Stimulated activated CD8-positive, alpha-beta memory T cell treated with anti-CD3 and anti-CD28 coated beads, Interleukin-4, amount 100 ng/mL, for 48 hours (primary cell): ENCODE data around the gene TTC4.

Experiments used
- DNase-seq: peaks from one replicate; pipeline ENCODE4 v3.0.0-alpha.2; 2020

Gene TTC4

GRCh38 chr1:54705153-54705552 is 10.5 kb upstream of the TTC4 start:
- no peak for DNase-seq

DNA sequence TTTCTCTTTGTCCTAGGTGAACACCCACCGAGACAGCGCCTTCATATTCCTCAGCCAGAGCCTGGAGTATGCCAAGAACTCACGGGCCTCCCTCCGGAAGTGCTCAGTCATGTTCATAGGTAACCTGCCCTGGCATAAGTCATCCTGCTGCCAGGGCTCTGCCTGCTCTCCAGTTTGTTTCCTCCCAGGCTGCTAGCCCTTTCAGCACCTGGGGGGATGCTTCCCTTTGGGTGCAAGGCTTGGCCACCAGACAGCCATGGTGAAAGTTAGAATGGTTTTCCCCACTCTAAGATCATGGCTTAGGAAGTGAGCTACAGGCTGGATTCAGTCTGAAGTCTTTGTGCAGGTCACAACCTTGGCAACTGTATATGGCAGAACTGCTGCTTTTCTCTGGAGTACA is 9.2 kb upstream of the TTC4 start:
- no peak for DNase-seq

GRCh38 chr1:54708385-54708784 is 7.3 kb upstream of the TTC4 start:
- DNase-seq: no peak

GRCh38 chr1:54709547-54710292 is 5.9 kb upstream of the TTC4 start:
- DNase-seq: no peak

DNA sequence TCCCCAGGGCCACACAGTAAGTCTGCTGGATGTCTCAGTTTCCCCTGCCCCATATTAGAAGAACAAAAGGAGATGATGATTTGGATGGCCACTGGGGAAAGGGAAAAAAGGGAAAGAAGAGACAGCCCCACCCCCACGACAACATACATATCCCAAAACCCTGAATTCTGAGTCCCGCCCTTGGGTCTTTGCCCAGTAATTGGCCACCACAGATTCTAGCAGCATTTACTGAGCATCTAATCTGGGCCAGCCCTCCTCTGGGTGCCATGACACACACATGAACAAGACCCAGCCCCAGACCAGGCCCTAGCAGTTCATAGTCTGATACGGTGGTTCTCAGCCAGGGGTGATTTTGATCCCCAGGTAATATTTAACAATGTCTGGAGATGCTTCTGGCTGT is 5.2 kb upstream of the TTC4 start:
- DNase-seq: no peak

GRCh38 chr1:54710841-54711240 is 4.8 kb upstream of the TTC4 start:
- no peak for DNase-seq

DNA sequence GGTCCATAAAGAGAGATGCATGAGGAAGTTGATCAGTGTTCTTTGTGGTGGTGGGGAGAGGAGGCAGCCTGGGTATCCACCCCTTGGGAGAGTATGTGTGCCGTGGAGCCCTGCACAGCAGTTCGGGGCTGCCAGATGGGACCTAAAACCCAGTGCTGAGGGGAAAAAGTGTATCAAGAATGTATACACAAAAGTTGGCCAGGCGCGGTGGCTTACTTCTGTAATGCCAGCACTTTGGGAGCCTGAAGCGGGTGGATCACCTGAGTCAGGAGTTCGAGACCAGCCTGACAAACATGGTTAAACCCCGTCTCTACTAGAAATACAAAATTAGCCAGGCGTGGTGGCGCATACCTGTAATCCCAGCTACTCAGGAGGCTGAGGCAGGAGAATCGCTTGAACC is 4.1 kb upstream of the TTC4 start:
- DNase-seq: no peak

GRCh38 chr1:54714881-54715492 is 674 bp upstream of the TTC4 start:
- DNase-seq: no peak

- DNase-seq: peak; percentile 30
Measured at GRCh38 chr1:54716299-54717047, 812 bp downstream of the TTC4 start.

DNA sequence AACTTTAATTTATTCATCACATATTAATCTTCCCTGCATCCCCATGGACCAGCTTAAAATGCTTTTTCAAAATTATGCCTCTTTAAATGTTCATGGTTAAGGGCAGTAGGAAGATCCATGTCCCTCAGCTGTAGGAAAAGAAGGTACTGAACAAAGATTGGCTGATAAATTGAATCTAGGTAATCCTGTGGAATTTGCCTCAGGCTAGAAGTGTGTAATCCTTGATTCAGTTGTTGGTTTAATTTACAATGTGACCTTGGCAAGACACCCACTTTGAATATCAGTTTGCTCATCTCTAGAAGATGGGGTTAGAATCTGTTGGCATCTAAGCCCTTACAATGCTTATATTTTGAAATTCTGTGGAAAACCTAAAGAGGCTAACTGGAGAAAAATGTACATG is 6.1 kb downstream of the TTC4 start:
- no peak for DNase-seq

DNA sequence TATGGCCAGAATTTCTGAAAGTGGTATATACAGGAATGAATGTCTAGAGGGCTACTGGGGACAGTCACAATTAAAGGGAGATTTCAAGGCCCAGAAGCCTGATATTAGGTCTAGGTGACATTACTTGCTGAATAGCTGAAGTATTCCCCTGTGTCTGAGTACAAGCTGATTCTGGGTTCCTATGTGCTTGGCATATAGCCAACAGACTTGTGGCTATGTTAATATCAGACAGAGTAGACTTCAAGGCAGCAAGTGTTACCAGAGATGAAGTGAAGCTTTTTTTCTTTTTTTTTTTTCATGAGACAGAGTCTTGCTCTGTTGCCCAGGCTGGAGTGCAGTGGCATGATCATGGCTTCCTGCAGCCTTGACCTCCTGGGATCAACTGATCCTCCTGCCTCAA is 8.3 kb downstream of the TTC4 start:
- DNase-seq: no peak

DNA sequence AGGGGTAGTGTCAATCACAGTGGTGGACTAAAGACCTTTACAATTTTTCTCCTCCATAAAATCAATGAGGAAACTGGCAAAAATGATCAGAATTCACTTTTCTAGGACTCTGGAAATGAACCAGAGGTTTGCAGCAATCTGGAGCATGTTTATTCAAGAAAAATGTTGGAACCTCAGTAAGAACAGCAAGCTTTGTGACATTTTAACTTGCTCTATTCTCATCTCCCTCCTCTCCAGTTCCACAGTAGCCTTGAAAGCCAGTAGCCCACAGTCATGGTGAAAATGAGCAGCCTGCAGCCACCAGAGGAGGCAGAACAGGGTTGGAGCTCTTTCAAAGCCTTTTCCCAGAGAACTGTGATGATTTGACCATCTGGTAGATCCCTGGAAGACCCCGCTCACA is 9.1 kb downstream of the TTC4 start:
- DNase-seq: no peak

DNA sequence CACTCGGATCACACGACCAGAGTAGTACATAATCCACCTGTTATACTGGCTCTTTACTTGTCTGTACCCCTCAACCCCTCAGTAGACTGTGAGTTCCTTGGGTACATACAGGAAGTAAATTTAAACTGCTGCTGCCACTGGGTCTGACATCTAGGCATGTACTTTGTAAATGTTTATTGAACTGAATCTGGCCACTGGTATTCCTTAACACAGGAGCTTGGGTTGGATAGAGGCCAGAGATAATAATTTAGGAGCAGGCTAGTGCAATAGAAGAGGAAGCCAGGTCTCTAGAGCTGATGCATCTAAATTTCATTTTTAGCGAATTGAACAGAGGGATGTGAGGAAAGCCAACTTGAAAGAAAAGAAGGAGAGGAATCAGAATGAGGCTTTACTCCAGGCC is 12.4 kb downstream of the TTC4 start:
- DNase-seq: no peak

DNA sequence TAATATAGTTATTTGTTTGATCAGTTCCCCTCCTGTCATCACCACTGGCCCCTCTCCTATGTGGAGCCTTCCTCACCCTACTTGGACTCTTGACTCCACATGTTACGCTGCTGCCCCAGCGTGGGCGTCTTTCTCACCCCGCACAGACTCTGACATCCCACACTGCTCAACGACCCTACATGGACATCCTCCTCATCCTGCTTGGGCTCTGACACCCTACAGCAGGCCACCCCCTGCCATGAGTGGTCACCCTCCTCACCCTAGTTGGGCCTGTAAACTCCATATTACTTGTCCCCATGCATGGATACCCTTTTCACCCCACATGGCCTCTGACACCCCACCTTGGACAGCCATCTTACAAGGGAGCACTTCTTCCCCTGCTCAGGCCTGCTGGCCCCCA is 21.0 kb downstream of the TTC4 start:
- no peak for DNase-seq

GRCh38 chr1:54738244-54738643 is 22.6 kb downstream of the TTC4 start:
- DNase-seq: no peak

DNA sequence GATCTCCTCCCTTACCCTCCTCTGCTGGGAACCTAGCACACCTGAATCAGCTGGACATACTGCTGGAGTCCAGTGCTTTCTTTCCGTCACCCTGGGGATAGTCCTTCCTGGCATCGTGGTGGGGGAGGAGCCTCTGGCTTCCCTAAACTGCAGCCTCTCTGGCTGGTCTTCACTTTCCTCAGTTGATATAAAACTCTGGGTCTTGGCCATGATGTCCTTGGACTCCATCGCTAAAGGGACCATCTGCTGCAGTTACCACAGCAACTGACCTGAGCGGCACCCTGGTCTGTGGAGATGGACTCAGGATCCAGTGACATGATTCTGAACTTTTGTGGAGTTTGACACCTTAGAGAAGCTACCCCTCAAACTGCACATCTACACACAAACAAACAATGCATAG is 25.9 kb downstream of the TTC4 start:
- DNase-seq: no peak

- no peak for DNase-seq
Measured at GRCh38 chr1:54742282-54742681, 26.6 kb downstream of the TTC4 start.

DNA sequence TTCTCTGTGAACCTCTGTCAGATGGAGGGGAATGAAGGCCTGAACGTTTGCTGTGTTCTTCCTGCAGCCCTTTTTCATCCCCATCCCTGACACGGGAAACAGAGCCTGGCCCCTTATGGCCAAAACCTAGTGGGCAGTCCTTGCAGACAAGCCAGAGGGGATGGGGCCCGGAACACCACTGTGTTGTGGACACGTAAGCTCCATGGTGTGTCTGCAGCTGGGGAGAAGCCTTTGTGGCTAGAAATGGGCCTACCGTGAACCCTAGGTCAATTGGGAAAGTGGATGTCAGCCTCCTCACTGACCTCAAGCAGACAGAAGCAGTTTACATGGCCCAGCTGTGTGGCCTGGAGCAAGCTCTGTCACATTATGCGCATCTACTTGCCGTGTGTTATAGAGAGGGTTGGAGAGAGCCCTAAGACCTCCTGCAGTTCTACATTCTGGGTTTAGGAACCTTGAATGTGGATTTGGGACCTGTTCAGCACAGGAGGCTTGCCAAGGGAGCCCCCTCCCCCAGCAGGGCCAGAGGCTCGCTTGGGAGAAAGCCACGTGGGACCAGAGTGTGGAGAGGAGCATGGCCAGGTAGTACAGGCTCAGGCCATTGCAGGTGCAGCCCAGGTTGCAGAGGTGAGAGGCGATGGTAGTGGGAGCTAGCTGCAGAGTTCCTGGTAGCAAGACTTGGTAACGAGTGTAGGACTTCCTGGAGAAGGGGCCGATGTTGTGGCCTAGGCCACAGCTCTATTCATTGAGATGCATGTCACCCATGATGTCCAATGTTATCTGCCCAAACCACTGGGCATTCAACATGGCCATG is 28.0 kb downstream of the TTC4 start:
- DNase-seq: no peak

GRCh38 chr1:54744696-54745095 is 29.0 kb downstream of the TTC4 start:
- no peak for DNase-seq

DNA sequence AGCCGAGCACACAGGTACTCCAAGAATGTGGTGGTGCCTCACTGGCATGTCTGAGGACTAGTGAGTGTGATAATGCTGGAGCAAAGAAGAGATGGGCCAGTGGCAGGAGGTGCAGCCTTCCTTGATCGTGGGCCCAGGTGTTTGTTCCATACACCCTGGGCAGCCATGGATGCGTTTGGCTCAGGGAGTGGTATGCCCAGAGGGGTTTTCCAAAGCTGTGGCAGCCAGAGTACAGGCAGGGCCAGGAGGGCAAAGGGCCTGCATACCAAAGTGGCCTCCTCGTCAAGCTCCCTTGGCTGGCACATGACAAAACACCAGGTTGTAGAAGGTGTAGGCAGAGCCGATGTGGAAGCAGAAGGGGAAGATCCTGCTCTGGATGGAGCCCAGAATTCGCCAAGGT is 29.6 kb downstream of the TTC4 start:
- DNase-seq: no peak

GRCh38 chr1:54745864-54746263 is 30.2 kb downstream of the TTC4 start:
- no peak for DNase-seq

- no peak for DNase-seq
Measured at GRCh38 chr1:54748094-54748835, 32.6 kb downstream of the TTC4 start.

DNA sequence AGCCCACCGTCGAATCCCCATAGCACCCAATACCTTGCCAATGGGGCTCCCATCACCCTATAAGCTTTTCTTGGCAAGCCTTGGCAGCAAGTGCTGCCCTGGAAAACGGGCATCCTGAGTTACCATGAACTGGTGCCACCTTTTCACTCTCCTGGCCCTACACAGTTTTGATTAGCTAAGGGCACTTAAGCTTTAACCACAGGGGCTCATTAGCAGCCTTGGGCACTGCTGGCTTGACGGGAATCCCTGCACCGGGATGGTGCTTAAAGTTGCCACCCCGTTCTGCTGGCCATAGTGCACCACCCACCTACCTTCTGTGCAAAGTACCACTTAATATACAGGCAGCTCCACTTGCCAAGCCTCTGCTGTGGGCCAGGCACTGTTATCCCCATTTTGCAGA is 34.9 kb downstream of the TTC4 start:
- DNase-seq: no peak
